IPS-11a (cell line): ENCODE results near the gene XPNPEP3.
A peak's percentile ranks its signal among the peaks of the same experiment; 100 is the strongest.
"Not testable (repeated sequence)": the region's sequence is repeated elsewhere in the genome, so short reads cannot be mapped to it uniquely, and the experiment has no call there.

Experiments used
- H3K4me3 ChIP-seq: one replicate; pipeline ENCODE4 v1.5.1; 2013; ENCODE audit warnings: low read depth, low read length, control low read depth

Gene XPNPEP3

DNA sequence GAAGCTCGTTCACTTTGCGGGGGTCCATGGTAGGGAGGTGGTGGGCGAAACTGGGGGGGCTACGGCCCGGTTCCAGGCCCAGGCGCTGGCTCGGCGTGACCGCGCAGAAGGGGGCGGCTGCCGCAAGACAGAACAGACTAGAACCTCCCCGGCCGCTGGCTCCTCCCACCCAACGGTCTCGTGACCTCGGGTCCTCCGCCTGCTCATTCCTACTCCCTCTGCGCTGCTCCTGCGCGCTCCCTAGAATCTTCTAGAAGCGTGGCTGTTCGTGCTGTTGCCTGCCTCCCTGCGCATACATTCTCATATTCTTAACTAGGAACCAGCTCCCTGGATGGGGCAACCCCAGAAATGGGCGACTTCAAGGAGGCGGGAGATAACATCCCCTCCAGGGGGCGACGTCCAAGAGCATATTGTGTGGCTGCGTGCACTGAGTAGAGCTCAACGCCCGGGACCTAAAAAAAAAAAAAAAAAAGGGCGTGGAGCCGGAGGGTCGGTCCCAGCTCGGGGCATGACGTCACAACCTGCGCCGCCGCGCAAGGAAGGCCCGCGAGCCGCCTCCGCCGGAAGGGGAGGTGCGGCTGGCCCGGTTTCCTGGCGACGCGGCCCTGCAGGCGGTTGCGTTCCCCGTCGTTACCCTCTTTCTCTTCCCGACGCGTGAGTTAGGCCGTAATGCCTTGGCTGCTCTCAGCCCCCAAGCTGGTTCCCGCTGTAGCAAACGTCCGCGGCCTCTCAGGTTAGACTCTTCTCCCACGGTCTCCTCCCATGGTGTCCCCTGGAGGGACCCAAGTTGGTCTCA, at the start of gene XPNPEP3, which contains the start of gene ST13:
XPNPEP3 (plus strand) TSS at position 636 of the 796 bp plus-strand sequence; CDS start at position 670, 34 bp downstream.
ST13 (minus strand) TSS at position 127 of the 796 bp plus-strand sequence; CDS start at position 28, 99 bp downstream.
- H3K4me3 ChIP-seq = peak within 1 kb of the TSS; percentile 97

DNA sequence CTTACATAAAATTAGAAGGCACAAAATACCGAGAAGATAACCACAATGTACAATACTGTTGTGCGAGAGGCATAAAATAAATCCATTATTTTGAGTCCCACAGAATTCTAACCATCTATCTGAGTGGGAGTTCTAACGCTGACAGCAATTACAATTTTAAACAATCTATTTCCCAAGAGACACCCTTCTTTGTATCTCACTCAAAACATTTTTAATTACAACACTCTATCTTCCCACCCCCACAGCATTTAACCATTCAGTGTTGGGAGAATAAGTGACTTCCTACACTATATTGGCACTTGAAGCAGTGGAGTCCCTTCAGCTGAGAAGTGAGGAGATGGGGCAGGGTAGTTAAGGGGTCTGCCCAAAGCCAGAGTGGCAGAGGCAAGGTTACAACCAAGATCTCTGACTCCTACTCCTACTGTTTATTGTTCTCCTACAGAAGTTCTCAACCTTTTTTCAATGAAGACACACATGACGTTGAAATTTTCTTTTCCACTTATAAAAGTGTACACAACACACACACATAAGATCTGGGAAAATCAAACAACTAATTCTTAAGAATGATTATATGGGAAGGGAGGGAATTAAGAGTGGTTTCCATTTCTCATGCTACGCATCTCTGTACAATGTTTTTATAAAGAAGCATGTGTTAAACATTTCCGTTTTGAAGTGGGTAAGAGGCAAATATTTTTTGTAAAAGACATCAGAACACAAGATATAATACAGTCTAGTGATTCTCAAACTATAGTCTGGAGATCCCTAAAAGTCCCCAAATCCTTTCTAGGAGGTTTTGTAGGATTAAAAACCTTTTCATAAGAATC, 48.7 kb upstream of the XPNPEP3 start:
- no peak overlapping the region for H3K4me3 ChIP-seq

GRCh38 chr22:40813912-40814315, 43.0 kb upstream of the XPNPEP3 start:
- H3K4me3 ChIP-seq = no peak overlapping the region

DNA sequence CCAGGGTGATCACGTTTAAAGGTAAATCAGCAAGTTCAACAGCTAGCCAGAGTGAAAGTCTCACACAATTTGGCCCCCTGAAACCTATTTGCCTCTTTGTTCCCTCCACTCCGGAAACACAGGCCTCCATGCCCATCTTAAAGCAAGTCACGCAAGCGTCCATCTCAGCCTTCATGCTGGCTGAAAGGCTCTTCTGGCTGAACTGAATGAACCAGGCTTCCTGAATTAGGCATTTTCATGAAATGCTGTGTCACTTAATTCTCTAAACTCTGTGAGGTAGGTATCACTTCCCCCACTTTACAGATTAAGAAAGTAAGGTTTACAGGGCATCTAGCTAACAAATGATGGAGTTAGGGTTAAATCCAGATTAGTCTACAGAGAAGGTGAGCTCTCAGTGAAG, 39.2 kb upstream of the XPNPEP3 start:
- no peak overlapping the region for H3K4me3 ChIP-seq

- H3K4me3 ChIP-seq = peak overlapping the region; percentile 70
These were observed 38.7 kb upstream of the XPNPEP3 start for GRCh38 chr22:40818192-40818746.

- H3K4me3 ChIP-seq = peak within 1 kb of the TSS; percentile 70
These were observed 38.0 kb upstream of the XPNPEP3 start, which contains the start of gene SLC25A17 for GRCh38 chr22:40818747-40819598. TSS of gene SLC25A17 (minus strand) at chr22:40819346. CDS start at chr22:40819248, 98 bp downstream.

- H3K4me3 ChIP-seq = peak overlapping the region; percentile 25
These were observed 37.3 kb upstream of the XPNPEP3 start for GRCh38 chr22:40819599-40820140.

GRCh38 chr22:40823426-40823825, 33.5 kb upstream of the XPNPEP3 start:
- no peak overlapping the region for H3K4me3 ChIP-seq

DNA sequence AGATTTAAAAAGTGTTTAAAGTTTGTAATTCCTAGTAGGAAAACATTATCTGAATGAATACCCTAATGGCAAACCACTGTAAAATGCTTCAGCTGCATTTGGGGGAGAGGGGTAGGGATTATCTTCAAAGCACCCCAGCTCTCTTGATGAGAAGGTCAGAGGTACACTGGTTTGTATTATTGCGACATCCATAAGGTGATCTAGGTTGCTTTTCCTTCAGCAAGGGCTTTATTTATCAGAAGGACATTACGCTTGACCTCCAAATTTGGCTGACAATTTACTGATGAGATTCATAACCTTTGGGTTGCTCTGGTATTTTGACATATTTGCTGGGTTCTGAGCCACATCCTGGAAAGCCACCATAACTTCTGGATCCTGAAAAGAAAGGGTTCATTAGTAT, 30.7 kb upstream of the XPNPEP3 start:
- not testable (repeated sequence) for H3K4me3 ChIP-seq

- no peak overlapping the region for H3K4me3 ChIP-seq
These were observed 29.8 kb upstream of the XPNPEP3 start for GRCh38 chr22:40826984-40827741.

- no peak overlapping the region for H3K4me3 ChIP-seq
These were observed 27.8 kb upstream of the XPNPEP3 start for GRCh38 chr22:40829131-40829530.

GRCh38 chr22:40834619-40835018, 22.3 kb upstream of the XPNPEP3 start:
- H3K4me3 ChIP-seq = no peak overlapping the region

DNA sequence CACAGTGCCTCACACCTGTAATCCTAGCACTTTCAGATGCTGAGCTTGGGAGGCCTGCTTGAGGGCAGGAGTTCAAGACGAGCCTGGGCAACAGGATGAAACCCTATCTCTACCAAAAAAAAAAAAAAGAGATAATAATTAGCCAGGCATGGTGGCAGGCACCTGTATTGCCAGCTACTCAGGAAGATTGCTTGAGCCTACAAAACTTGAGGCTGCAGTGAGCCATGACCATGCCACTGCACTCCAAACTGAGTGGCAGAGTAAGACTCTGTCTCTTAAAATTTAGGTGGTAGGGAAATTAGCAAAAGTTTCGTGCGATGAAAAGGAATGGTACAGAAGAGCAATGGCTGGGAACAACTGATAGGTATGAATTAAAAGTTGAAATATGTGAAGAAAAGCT, 18.5 kb upstream of the XPNPEP3 start:
- H3K4me3 ChIP-seq = no peak overlapping the region

DNA sequence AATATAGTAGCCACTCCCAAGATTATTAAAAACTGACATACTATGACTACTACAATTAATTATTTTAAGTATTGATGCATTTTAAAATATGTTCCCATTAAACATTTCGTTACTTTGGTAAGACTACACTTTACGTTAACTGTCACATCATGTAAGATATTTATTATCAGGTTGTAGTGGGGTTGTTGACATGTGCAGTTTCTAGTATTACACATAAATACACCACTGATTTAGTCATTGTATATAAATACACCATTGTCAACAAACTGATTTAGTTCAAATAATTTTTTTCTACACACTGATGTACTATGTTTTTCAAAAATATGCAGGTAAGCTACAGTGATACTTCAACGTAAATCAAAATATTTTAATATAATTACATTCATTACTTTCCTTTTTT, 12.0 kb upstream of the XPNPEP3 start:
- no peak overlapping the region for H3K4me3 ChIP-seq

DNA sequence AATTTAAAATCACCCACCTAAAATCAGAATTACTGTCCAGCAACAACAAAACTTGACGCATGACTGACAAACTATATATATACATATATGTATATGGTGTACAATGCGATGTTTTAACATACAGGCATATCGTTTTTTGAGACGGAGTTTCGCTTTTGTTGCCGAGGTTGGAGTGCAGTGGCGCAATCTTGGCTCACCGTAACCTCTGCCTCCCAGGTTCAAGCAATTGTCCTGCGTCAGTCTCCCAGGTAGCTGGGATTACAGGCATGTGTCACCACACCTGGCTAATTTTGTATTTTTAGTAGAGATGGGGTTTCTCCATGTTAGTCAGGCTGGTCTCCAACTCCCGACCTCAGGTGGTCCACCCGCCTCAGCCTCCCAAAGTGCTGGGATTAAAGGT, 11.1 kb upstream of the XPNPEP3 start:
- H3K4me3 ChIP-seq = not testable (repeated sequence)

GRCh38 chr22:40853333-40853732, 3.6 kb upstream of the XPNPEP3 start:
- no peak overlapping the region for H3K4me3 ChIP-seq

- H3K4me3 ChIP-seq = no peak overlapping the region
These were observed 3.0 kb upstream of the XPNPEP3 start for GRCh38 chr22:40853961-40854360.

DNA sequence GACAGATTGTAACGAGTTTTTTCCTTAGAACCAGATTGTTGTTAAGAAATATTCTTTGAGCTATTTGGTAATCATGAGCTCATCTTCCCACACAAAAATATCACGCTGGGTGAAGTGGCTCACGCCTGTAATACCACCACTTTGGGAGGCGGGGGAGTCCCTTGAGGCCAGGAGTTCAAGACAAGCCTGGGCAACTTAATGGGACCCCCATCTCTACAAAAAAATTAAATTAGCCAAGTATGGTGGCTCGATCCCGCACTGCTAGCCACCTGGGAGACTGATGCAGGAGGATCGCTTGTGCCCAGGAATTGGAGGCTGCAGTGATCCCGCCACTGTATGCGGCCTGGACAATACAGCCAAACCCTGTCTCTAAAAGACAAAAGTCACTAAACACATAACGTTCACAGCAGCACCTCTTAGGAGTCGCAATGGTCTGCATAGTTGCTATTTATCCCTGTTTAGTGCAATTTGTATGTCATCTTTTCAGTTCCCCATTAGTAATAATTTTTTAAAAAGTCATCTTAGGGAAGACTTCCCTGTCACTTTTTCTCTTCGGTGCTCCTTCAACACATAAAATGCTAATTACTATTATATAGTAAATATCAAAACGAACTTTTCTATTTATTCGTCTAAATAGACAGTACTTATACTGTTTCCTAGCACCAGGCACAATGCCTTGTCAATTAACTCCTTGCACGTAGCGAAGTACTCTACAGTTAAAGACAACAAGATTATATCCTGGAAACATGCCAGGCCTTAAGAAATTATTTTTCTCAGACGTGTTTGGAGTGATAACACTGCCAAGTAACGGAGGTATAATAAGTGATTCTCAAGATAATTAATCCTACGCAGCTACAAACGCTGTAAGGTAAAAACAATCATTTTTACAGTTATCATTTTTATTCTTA, 1.6 kb upstream of the XPNPEP3 start:
- peak overlapping the region; percentile 97 for H3K4me3 ChIP-seq
